ENCODE data around the gene STARD13. TPM values are rescaled to one million over a fixed set of nuclear protein-coding genes. Genes with fewer than 3 reads are reported as not detected.

STARD13 gene
- total RNA-seq, 2 donors from 2014 or later, result 18.9 to 29.7 TPM

- no peak overlapping the region for H3K4me3 ChIP-seq
- no peaks in the 10 kb centered on the region for H3K4me1 ChIP-seq
- DNase-seq (no peak), ATAC-seq (no peak)
- 91 to 93% methylated on average over 7 of the region's 7 CpGs for WGBS, 2 donors
- H3K27ac ChIP-seq, result no peak overlapping the region
- H3K27me3 ChIP-seq, result no peaks in the 10 kb centered on the region
- intact Hi-C loops (cut with DNase I), result no loop called here
- H3K36me3 ChIP-seq (replicated peaks in 1 of 2; ENCODE audit: insufficient read depth in 1 of 2, low read depth in 2 of 2), result peaks cover 0 to 7% of the 10 kb centered on the region in 2 donors
- no peaks in the 10 kb centered on the region for H3K9me3 ChIP-seq
- TF ChIP-seq POLR2A (IDR thresholded peaks at IDR 0.05) (no peak), CTCF (IDR thresholded peaks at IDR 0.05) (no peak)
Observed at GRCh38 chr13:33139780-33140535, 145.6 kb downstream of the STARD13 start.

- DNase-seq, result peak in 3 of 4 donors; percentile 43 to 70 (median 62)
- no peaks in the 10 kb centered on the region for H3K27me3 ChIP-seq
- intact Hi-C loops (cut with DNase I), result no loop called here
- no peak overlapping the region for H3K4me3 ChIP-seq
- no peaks in the 10 kb centered on the region for H3K9me3 ChIP-seq
- no peak overlapping the region for H3K27ac ChIP-seq
- WGBS, 2 donors, result 92 to 100% methylated on average over 1 of the region's 1 CpG
- peaks cover 0 to 7% of the 10 kb centered on the region in 2 donors for H3K36me3 ChIP-seq (replicated peaks in 1 of 2; ENCODE audit: insufficient read depth in 1 of 2, low read depth in 2 of 2)
- no peak for ATAC-seq
- TF ChIP-seq POLR2A (IDR thresholded peaks at IDR 0.05), result no peak
- no peaks in the 10 kb centered on the region for H3K4me1 ChIP-seq
Observed at GRCh38 chr13:33139184-33139583, 146.4 kb downstream of the STARD13 start.

GRCh38 chr13:33138441-33138840, 147.1 kb downstream of the STARD13 start:
- no peak overlapping the region for H3K4me3 ChIP-seq
- intact Hi-C loops (cut with DNase I), result no loop called here
- peaks cover 0 to 7% of the 10 kb centered on the region in 2 donors for H3K36me3 ChIP-seq (replicated peaks in 1 of 2; ENCODE audit: insufficient read depth in 1 of 2, low read depth in 2 of 2)
- no peaks in the 10 kb centered on the region for H3K4me1 ChIP-seq
- TF ChIP-seq CTCF (IDR thresholded peaks at IDR 0.05) (no peak), POLR2A (IDR thresholded peaks at IDR 0.05) (no peak)
- H3K27ac ChIP-seq, result no peak overlapping the region
- ATAC-seq, result no peak
- WGBS, 2 donors, result 89 to 92% methylated on average over 14 of the region's 14 CpGs
- no peak for DNase-seq
- no peaks in the 10 kb centered on the region for H3K27me3 ChIP-seq
- H3K9me3 ChIP-seq, result no peaks in the 10 kb centered on the region

- 84 to 91% methylated on average over 4 of the region's 4 CpGs for WGBS, 2 donors
- no peak for DNase-seq
- no peaks in the 10 kb centered on the region for H3K4me1 ChIP-seq
- TF ChIP-seq CTCF (IDR thresholded peaks at IDR 0.05), result no peak
- TF ChIP-seq POLR2A (IDR thresholded peaks at IDR 0.05), result no peak
- intact Hi-C loops (cut with DNase I), result no loop called here
- H3K27ac ChIP-seq, result no peak overlapping the region
- no peaks in the 10 kb centered on the region for H3K9me3 ChIP-seq
- H3K4me3 ChIP-seq, result no peak overlapping the region
- no peaks in the 10 kb centered on the region for H3K27me3 ChIP-seq
- peaks cover 0 to 7% of the 10 kb centered on the region in 2 donors for H3K36me3 ChIP-seq (replicated peaks in 1 of 2; ENCODE audit: insufficient read depth in 1 of 2, low read depth in 2 of 2)
- no peak for ATAC-seq
Observed at GRCh38 chr13:33137721-33138120, 147.8 kb downstream of the STARD13 start.

GRCh38 chr13:33135097-33135496, 150.5 kb downstream of the STARD13 start:
- DNase-seq (no peak), ATAC-seq (no peak)
- H3K27ac ChIP-seq, result no peak overlapping the region
- no peak for TF ChIP-seq POLR2A (IDR thresholded peaks at IDR 0.05)
- TF ChIP-seq CTCF (IDR thresholded peaks at IDR 0.05), result no peak
- WGBS, 2 donors, result 73 to 79% methylated on average over 1 of the region's 1 CpG
- no peaks in the 10 kb centered on the region for H3K27me3 ChIP-seq
- intact Hi-C loops (cut with DNase I), result no loop called here
- no peaks in the 10 kb centered on the region for H3K9me3 ChIP-seq
- no peak overlapping the region for H3K4me3 ChIP-seq
- no peaks in the 10 kb centered on the region for H3K4me1 ChIP-seq
- no peaks in the 10 kb centered on the region for H3K36me3 ChIP-seq (replicated peaks in 1 of 2; ENCODE audit: insufficient read depth in 1 of 2, low read depth in 2 of 2)
